HepG2 (cell line): Measurements from ENCODE around the gene IL11RA. TPM values are rescaled to one million over a fixed set of nuclear protein-coding genes. Genes with fewer than 3 reads are reported as not detected.

Experiments
- CSRNP1 ChIP-seq: sonication (generic); formaldehyde crosslinking; IDR thresholded peaks from 2 replicates; pipeline ENCODE4 v1.8.1; 2023; ENCODE audit warnings: mild to moderate bottlenecking, missing genetic modification reagents
- GTF2F1 ChIP-seq: fragments of 150-350 bp; IDR thresholded peaks from 2 replicates; pipeline ENCODE4 v1.6.1; 2014; ENCODE audit warnings: low read length
- HDAC6 ChIP-seq: fragments of 200-600 bp; sonication (generic); IDR thresholded peaks from 2 replicates; pipeline ENCODE4 v1.7.0; 2017; ENCODE audit warnings: mild to moderate bottlenecking, antibody characterized with exemption, low read length, low read depth
- MXD1 ChIP-seq: sonication (generic); formaldehyde crosslinking; IDR thresholded peaks from 2 replicates; pipeline ENCODE4 v1.4.0; 2020; ENCODE audit warnings: mild to moderate bottlenecking, missing genetic modification reagents
- NKX3-1 ChIP-seq: sonication (generic); formaldehyde crosslinking; IDR thresholded peaks from 2 replicates; pipeline ENCODE4 v1.5.0; 2020; ENCODE audit warnings: missing genetic modification reagents
- NR0B2 ChIP-seq: sonication (generic); formaldehyde crosslinking; IDR thresholded peaks from 2 replicates; pipeline ENCODE4 v1.4.0; 2020; ENCODE audit warnings: mild to moderate bottlenecking, missing genetic modification reagents
- TOE1 ChIP-seq: sonication (generic); formaldehyde crosslinking; IDR thresholded peaks from 2 replicates; pipeline ENCODE4 v1.4.0; 2020; ENCODE audit warnings: mild to moderate bottlenecking, missing genetic modification reagents
- ZBTB42 ChIP-seq: sonication (generic); formaldehyde crosslinking; IDR thresholded peaks from 2 replicates; pipeline ENCODE4 v1.5.0; 2020; ENCODE audit warnings: mild to moderate bottlenecking, missing genetic modification reagents
- ZFY ChIP-seq: sonication (generic); formaldehyde crosslinking; IDR thresholded peaks from 2 replicates; pipeline ENCODE4 v1.4.0; 2020; ENCODE audit warnings: missing genetic modification reagents
- ZFYVE20 ChIP-seq: sonication (generic); formaldehyde crosslinking; IDR thresholded peaks from 2 replicates; pipeline ENCODE4 v1.8.0; 2023; ENCODE audit warnings: low read depth, mild to moderate bottlenecking, moderate library complexity, missing genetic modification reagents, borderline replicate concordance
- ZNF142 ChIP-seq: sonication (generic); formaldehyde crosslinking; IDR thresholded peaks from 2 replicates; pipeline ENCODE4 v1.4.0; 2020; ENCODE audit warnings: missing genetic modification reagents
- ZNF207 ChIP-seq: fragments of 450-650 bp; IDR thresholded peaks from 2 replicates; pipeline ENCODE4 v1.6.1; 2016; ENCODE audit warnings: antibody characterized with exemption, borderline replicate concordance
- ZNF367 ChIP-seq: sonication (generic); formaldehyde crosslinking; IDR thresholded peaks from 2 replicates; pipeline ENCODE4 v1.4.0; 2020; ENCODE audit warnings: missing genetic modification reagents, borderline replicate concordance
- ZNF451 ChIP-seq: sonication (generic); formaldehyde crosslinking; IDR thresholded peaks from 2 replicates; pipeline ENCODE4 v1.5.0; 2020; ENCODE audit warnings: mild to moderate bottlenecking, missing genetic modification reagents
- ZNF513 ChIP-seq: sonication (generic); formaldehyde crosslinking; conservative IDR thresholded peaks from 2 replicates; pipeline ENCODE4 v1.5.0; 2020; ENCODE audit warnings: missing genetic modification reagents
- ZNF614 ChIP-seq: IDR thresholded peaks from 2 replicates; pipeline ENCODE4 v1.6.1; 2018; ENCODE audit warnings: missing biosample characterization, missing genetic modification reagents, inconsistent platforms, borderline replicate concordance
- ZNF816 ChIP-seq: sonication (generic); formaldehyde crosslinking; IDR thresholded peaks from 2 replicates; pipeline ENCODE4 v1.8.0; 2022; ENCODE audit warnings: missing genetic modification reagents, mild to moderate bottlenecking, borderline replicate concordance
- polyA plus RNA-seq, 8 experiments: library from polyadenylated mRNA; depleted of rRNA in 3 of 8; stranded (reverse) in 7 of 8; unstranded in 1 of 8; fragments of >200 nt; fragmentation: Illumina TruSeq in 4 of 8; extraction: Trizol in 4 of 8; gene quantifications; 2 replicates each; pipeline versions ENCODE4 v1.2.1 to v1.2.3, GENCODE V29; 2011 to 2016; ENCODE audit warnings: low read depth in 4 of 8, missing spikeins in 1 of 8, mixed read lengths in 1 of 8; ENCODE audit not compliant: insufficient read depth in 1 of 8
- total RNA-seq, 5 experiments: library from RNA; depleted of rRNA; stranded (reverse); fragments of >200 nt; fragmentation: Illumina TruSeq; extraction: Trizol; gene quantifications; 2 replicates each; pipeline ENCODE4 v1.2.3, GENCODE V29; 2016; ENCODE audit warnings: low read depth in 1 of 5

The IL11RA gene
- total and polyA plus RNA-seq, 2 of the 13 experiments (the other 11 are each of a cell fraction or from before 2014, with no cell fraction given), result 2.0 to 4.2 TPM

- TF ChIP-seq ZNF207 (no peak), GTF2F1 (no peak), ZNF816 (CRISPR knock-in tag) (no peak), TOE1 (CRISPR knock-in tag) (0 out of 2 replicates have a peak, but pooled peaks have one; percentile 36), ZNF513 (no peak), NR0B2 (no peak), ZNF142 (no peak), MXD1 (CRISPR knock-in tag) (no peak), NKX3-1 (CRISPR knock-in tag) (no peak), CSRNP1 (no peak), ZFYVE20 (CRISPR knock-in tag) (no peak), ZNF367 (CRISPR knock-in tag) (no peak), ZNF614 (peak; percentile 37; the same call in 1 of the 2 replicates), HDAC6 (no peak), ZFY (no peak), ZBTB42 (no peak), ZNF451 (CRISPR knock-in tag) (no peak)
Observed at GRCh38 chr9:34688329-34689115, 36.5 kb downstream of the IL11RA start (continued).
